ENCODE results near the gene PEAR1.

PEAR1 gene

GRCh38 chr1:156898161-156898566 lies 4.6 kb downstream of the PEAR1 start:
- H3K27me3 Mint-ChIP-seq (ENCODE audit: low read depth), result peaks cover 28% of the 10 kb centered on the region
- no peak overlapping the region for H3K27ac Mint-ChIP-seq
- peaks cover 8% of the 10 kb centered on the region for H3K4me1 Mint-ChIP-seq (ENCODE audit: low read depth)
- no peaks in the 10 kb centered on the region for H3K9me3 Mint-ChIP-seq
- no peak overlapping the region for H3K4me3 Mint-ChIP-seq
- no peaks in the 10 kb centered on the region for H3K36me3 Mint-ChIP-seq (ENCODE audit: low read depth)

GRCh38 chr1:156898971-156899664 lies 5.6 kb downstream of the PEAR1 start:
- no peaks in the 10 kb centered on the region for H3K9me3 Mint-ChIP-seq
- peaks cover 8% of the 10 kb centered on the region for H3K4me1 Mint-ChIP-seq (ENCODE audit: low read depth)
- H3K27ac Mint-ChIP-seq, result no peak overlapping the region
- H3K4me3 Mint-ChIP-seq, result no peak overlapping the region
- no peaks in the 10 kb centered on the region for H3K36me3 Mint-ChIP-seq (ENCODE audit: low read depth)
- H3K27me3 Mint-ChIP-seq (ENCODE audit: low read depth), result peaks cover 26% of the 10 kb centered on the region

- Mint-ChIP-seq H3K4me1 (ENCODE audit: low read depth) (peaks cover 8% of the 10 kb centered on the region), H3K36me3 (ENCODE audit: low read depth) (no peaks in the 10 kb centered on the region), H3K9me3 (no peaks in the 10 kb centered on the region), H3K4me3 (no peak overlapping the region), H3K27me3 (ENCODE audit: low read depth) (peaks cover 21% of the 10 kb centered on the region), H3K27ac (no peak overlapping the region)
These were observed 6.6 kb downstream of the PEAR1 start for GRCh38 chr1:156899956-156900718.

GRCh38 chr1:156900896-156901589 lies 7.5 kb downstream of the PEAR1 start:
- Mint-ChIP-seq H3K27ac (no peak overlapping the region), H3K36me3 (ENCODE audit: low read depth) (no peaks in the 10 kb centered on the region), H3K9me3 (no peaks in the 10 kb centered on the region), H3K4me1 (ENCODE audit: low read depth) (peaks cover 8% of the 10 kb centered on the region), H3K4me3 (no peak overlapping the region), H3K27me3 (ENCODE audit: low read depth) (peaks cover 13% of the 10 kb centered on the region)

GRCh38 chr1:156901590-156901900 lies 8.0 kb downstream of the PEAR1 start:
- Mint-ChIP-seq H3K4me1 (ENCODE audit: low read depth) (peaks cover 8% of the 10 kb centered on the region), H3K27me3 (ENCODE audit: low read depth) (peaks cover 13% of the 10 kb centered on the region), H3K36me3 (ENCODE audit: low read depth) (no peaks in the 10 kb centered on the region), H3K27ac (no peak overlapping the region), H3K4me3 (no peak overlapping the region), H3K9me3 (no peaks in the 10 kb centered on the region)

- Mint-ChIP-seq H3K4me1 (ENCODE audit: low read depth) (peaks cover 8% of the 10 kb centered on the region), H3K27ac (no peak overlapping the region), H3K36me3 (ENCODE audit: low read depth) (no peaks in the 10 kb centered on the region), H3K27me3 (ENCODE audit: low read depth) (peaks cover 13% of the 10 kb centered on the region), H3K9me3 (no peaks in the 10 kb centered on the region), H3K4me3 (no peak overlapping the region)
These were observed 8.7 kb downstream of the PEAR1 start for GRCh38 chr1:156901966-156902915.

- Mint-ChIP-seq H3K27ac (no peak overlapping the region), H3K27me3 (ENCODE audit: low read depth) (peaks cover 10% of the 10 kb centered on the region), H3K4me1 (ENCODE audit: low read depth) (peaks cover 2% of the 10 kb centered on the region), H3K9me3 (no peaks in the 10 kb centered on the region), H3K4me3 (no peak overlapping the region), H3K36me3 (ENCODE audit: low read depth) (no peaks in the 10 kb centered on the region)
These were observed 10.0 kb downstream of the PEAR1 start for GRCh38 chr1:156903328-156904091.

GRCh38 chr1:156904187-156904959 lies 10.9 kb downstream of the PEAR1 start:
- H3K36me3 Mint-ChIP-seq (ENCODE audit: low read depth), result no peaks in the 10 kb centered on the region
- H3K4me3 Mint-ChIP-seq, result no peak overlapping the region
- H3K9me3 Mint-ChIP-seq, result no peaks in the 10 kb centered on the region
- no peaks in the 10 kb centered on the region for H3K4me1 Mint-ChIP-seq (ENCODE audit: low read depth)
- peaks cover 4% of the 10 kb centered on the region for H3K27me3 Mint-ChIP-seq (ENCODE audit: low read depth)
- no peak overlapping the region for H3K27ac Mint-ChIP-seq

- Mint-ChIP-seq H3K27me3 (ENCODE audit: low read depth) (peaks cover 4% of the 10 kb centered on the region), H3K4me3 (no peak overlapping the region), H3K9me3 (no peaks in the 10 kb centered on the region), H3K4me1 (ENCODE audit: low read depth) (no peaks in the 10 kb centered on the region), H3K27ac (no peak overlapping the region), H3K36me3 (ENCODE audit: low read depth) (no peaks in the 10 kb centered on the region)
These were observed 11.7 kb downstream of the PEAR1 start for GRCh38 chr1:156905176-156905575.

GRCh38 chr1:156905651-156906050 lies 12.1 kb downstream of the PEAR1 start:
- Mint-ChIP-seq H3K36me3 (ENCODE audit: low read depth) (no peaks in the 10 kb centered on the region), H3K9me3 (no peaks in the 10 kb centered on the region), H3K4me3 (no peak overlapping the region), H3K27me3 (ENCODE audit: low read depth) (peaks cover 8% of the 10 kb centered on the region), H3K27ac (no peak overlapping the region), H3K4me1 (ENCODE audit: low read depth) (no peaks in the 10 kb centered on the region)

GRCh38 chr1:156906206-156906906 lies 12.8 kb downstream of the PEAR1 start:
- Mint-ChIP-seq H3K27ac (no peak overlapping the region), H3K27me3 (ENCODE audit: low read depth) (peaks cover 14% of the 10 kb centered on the region), H3K4me3 (no peak overlapping the region), H3K4me1 (ENCODE audit: low read depth) (no peaks in the 10 kb centered on the region), H3K36me3 (ENCODE audit: low read depth) (no peaks in the 10 kb centered on the region), H3K9me3 (no peaks in the 10 kb centered on the region)

GRCh38 chr1:156908541-156908940 lies 15.0 kb downstream of the PEAR1 start:
- no peaks in the 10 kb centered on the region for H3K9me3 Mint-ChIP-seq
- no peaks in the 10 kb centered on the region for H3K36me3 Mint-ChIP-seq (ENCODE audit: low read depth)
- H3K27ac Mint-ChIP-seq, result no peak overlapping the region
- no peaks in the 10 kb centered on the region for H3K4me1 Mint-ChIP-seq (ENCODE audit: low read depth)
- peaks cover 14% of the 10 kb centered on the region for H3K27me3 Mint-ChIP-seq (ENCODE audit: low read depth)
- no peak overlapping the region for H3K4me3 Mint-ChIP-seq

GRCh38 chr1:156908955-156909354 lies 15.4 kb downstream of the PEAR1 start:
- Mint-ChIP-seq H3K4me3 (no peak overlapping the region), H3K36me3 (ENCODE audit: low read depth) (no peaks in the 10 kb centered on the region), H3K9me3 (no peaks in the 10 kb centered on the region), H3K4me1 (ENCODE audit: low read depth) (no peaks in the 10 kb centered on the region), H3K27me3 (ENCODE audit: low read depth) (peaks cover 12% of the 10 kb centered on the region), H3K27ac (no peak overlapping the region)
